Neural crest cell (in vitro differentiated cells): ENCODE data around the gene PEAK1. TPM values are rescaled to one million over a fixed set of nuclear protein-coding genes. Genes with fewer than 3 reads are reported as not detected.

Experiments used
- DNase-seq: peaks from one replicate; pipeline ENCODE4 v3.0.0; 2021; ENCODE audit warnings: low read depth, mixed read lengths, low spot score
- H3K27ac Mint-ChIP-seq: one replicate; pipeline ENCODE4 v1.8.0; 2021; ENCODE audit warnings: mild to moderate bottlenecking, mixed read lengths; ENCODE audit not compliant: unreplicated experiment
- H3K27me3 Mint-ChIP-seq: 2 replicates; pipeline ENCODE4 v1.8.0; 2021; ENCODE audit warnings: low read depth, mild to moderate bottlenecking, mixed read lengths
- H3K36me3 Mint-ChIP-seq: 2 replicates; pipeline ENCODE4 v1.8.0; 2021; ENCODE audit warnings: low read depth, mild to moderate bottlenecking, mixed read lengths
- H3K4me1 Mint-ChIP-seq: 2 replicates; pipeline ENCODE4 v1.8.0; 2021; ENCODE audit warnings: mixed read lengths
- H3K4me3 Mint-ChIP-seq: one replicate; pipeline ENCODE4 v1.8.0; 2021; ENCODE audit warnings: mild to moderate bottlenecking, mixed read lengths
- H3K9me3 Mint-ChIP-seq: 2 replicates; pipeline ENCODE4 v1.8.0; 2021; ENCODE audit warnings: mixed read lengths
- CTCF ChIP-seq: fragments of 200-600 bp; sonication (generic); conservative IDR thresholded peaks from 2 replicates; pipeline ENCODE4 v1.5.0; 2021; ENCODE audit warnings: antibody characterized with exemption, mild to moderate bottlenecking
- total RNA-seq: library from RNA; stranded (reverse); gene quantifications from 2 replicates; pipeline ENCODE4 v1.2.1, GENCODE V29; 2021

PEAK1 gene
- total RNA-seq, 1 donor from 2014 or later, result 26.0 TPM

- Mint-ChIP-seq H3K36me3 (no peaks in the 10 kb centered on the region), H3K27me3 (no peaks in the 10 kb centered on the region), H3K9me3 (no peaks in the 10 kb centered on the region), H3K27ac (no peak overlapping the region), H3K4me1 (no peaks in the 10 kb centered on the region), H3K4me3 (no peak overlapping the region)
- no peak for TF ChIP-seq CTCF
- DNase-seq, result no peak
These were observed 123.0 kb downstream of the PEAK1 start for GRCh38 chr15:77296773-77297337.

- Mint-ChIP-seq H3K4me3 (no peak overlapping the region), H3K36me3 (no peaks in the 10 kb centered on the region), H3K27ac (no peak overlapping the region), H3K9me3 (no peaks in the 10 kb centered on the region), H3K27me3 (no peaks in the 10 kb centered on the region), H3K4me1 (no peaks in the 10 kb centered on the region)
- no peak for DNase-seq
- TF ChIP-seq CTCF, result no peak
These were observed 124.5 kb downstream of the PEAK1 start for GRCh38 chr15:77295446-77295845.

GRCh38 chr15:77292969-77293558 is 126.8 kb downstream of the PEAK1 start:
- Mint-ChIP-seq H3K9me3 (no peaks in the 10 kb centered on the region), H3K4me1 (no peaks in the 10 kb centered on the region), H3K27me3 (no peaks in the 10 kb centered on the region), H3K36me3 (no peaks in the 10 kb centered on the region), H3K4me3 (no peak overlapping the region), H3K27ac (no peak overlapping the region)
- TF ChIP-seq CTCF, result no peak
- DNase-seq, result no peak

GRCh38 chr15:77291107-77291506 is 128.8 kb downstream of the PEAK1 start:
- Mint-ChIP-seq H3K36me3 (no peaks in the 10 kb centered on the region), H3K4me1 (no peaks in the 10 kb centered on the region), H3K4me3 (no peak overlapping the region), H3K27me3 (no peaks in the 10 kb centered on the region), H3K27ac (no peak overlapping the region), H3K9me3 (no peaks in the 10 kb centered on the region)
- TF ChIP-seq CTCF, result no peak
- no peak for DNase-seq

GRCh38 chr15:77287385-77287784 is 132.5 kb downstream of the PEAK1 start:
- Mint-ChIP-seq H3K4me1 (no peaks in the 10 kb centered on the region), H3K36me3 (peaks cover 3% of the 10 kb centered on the region), H3K9me3 (no peaks in the 10 kb centered on the region), H3K27ac (no peak overlapping the region), H3K27me3 (no peaks in the 10 kb centered on the region), H3K4me3 (no peak overlapping the region)
- no peak for TF ChIP-seq CTCF
- DNase-seq, result no peak
